Trophoblast cell (in vitro differentiated cells and primary cell): ENCODE results near the gene ZNF474.

Source experiments
- DNase-seq, 2 donors: peaks; one replicate each; pipeline ENCODE4 v3.0.0-alpha.2; 2016
- H2AFZ ChIP-seq: 2 replicates; pipeline ENCODE4 v1.6.1; 2013; ENCODE audit warnings: low read length, moderate library complexity, mild to moderate bottlenecking; ENCODE audit not compliant: insufficient read depth, poor library complexity
- H2AK5ac ChIP-seq: 2 replicates; pipeline ENCODE4 v1.6.1; 2013; ENCODE audit warnings: mild to moderate bottlenecking, low read length
- H2BK120ac ChIP-seq: 2 replicates; pipeline ENCODE4 v1.6.1; 2013; ENCODE audit warnings: low read length, mild to moderate bottlenecking, moderate library complexity; ENCODE audit not compliant: insufficient read depth, poor library complexity
- H2BK12ac ChIP-seq: 2 replicates; pipeline ENCODE4 v1.6.1; 2013; ENCODE audit warnings: mild to moderate bottlenecking, low read length, moderate library complexity
- H2BK5ac ChIP-seq: 2 replicates; pipeline ENCODE4 v1.6.1; 2013; ENCODE audit warnings: low read length, low read depth, moderate library complexity, mild to moderate bottlenecking; ENCODE audit not compliant: poor library complexity
- H3K14ac ChIP-seq: 2 replicates; pipeline ENCODE4 v1.6.1; 2013; ENCODE audit warnings: mild to moderate bottlenecking, low read length
- H3K18ac ChIP-seq: 2 replicates; pipeline ENCODE4 v1.6.1; 2013; ENCODE audit warnings: mild to moderate bottlenecking, low read length
- H3K23ac ChIP-seq: 2 replicates; pipeline ENCODE4 v1.6.1; 2013; ENCODE audit warnings: low read length
- H3K27ac ChIP-seq: 2 replicates; pipeline ENCODE4 v1.5.1; 2013; ENCODE audit warnings: low read depth, mild to moderate bottlenecking, inconsistent platforms, low read length, moderate library complexity
- H3K27me3 ChIP-seq: 2 replicates; pipeline ENCODE4 v1.6.1; 2013; ENCODE audit warnings: inconsistent platforms, mild to moderate bottlenecking, low read length, moderate library complexity; ENCODE audit not compliant: insufficient read depth
- H3K36me3 ChIP-seq, 2 experiments: 1 replicate in 1 of 2; 2 replicates in 1 of 2; pipeline ENCODE4 v1.6.1; 2013; ENCODE audit warnings: low read length in 2 of 2, mild to moderate bottlenecking in 2 of 2, moderate library complexity in 1 of 2; ENCODE audit not compliant: insufficient read depth in 2 of 2, control insufficient read depth in 1 of 2
- H3K4ac ChIP-seq: 2 replicates; pipeline ENCODE4 v1.6.1; 2013; ENCODE audit warnings: low read depth, mild to moderate bottlenecking, low read length, moderate library complexity
- H3K4me1 ChIP-seq, 2 experiments: 1 replicate in 1 of 2; 2 replicates in 1 of 2; pipeline ENCODE4 v1.6.1; 2013; ENCODE audit warnings: low read length in 2 of 2, mild to moderate bottlenecking in 2 of 2, moderate library complexity in 1 of 2; ENCODE audit not compliant: insufficient read depth in 2 of 2, control insufficient read depth in 1 of 2
- H3K4me2 ChIP-seq: 2 replicates; pipeline ENCODE4 v1.6.1; 2013; ENCODE audit warnings: inconsistent platforms, mild to moderate bottlenecking, low read length, moderate library complexity
- H3K4me3 ChIP-seq: 2 replicates; pipeline ENCODE4 v1.5.1; 2013; ENCODE audit warnings: mild to moderate bottlenecking, low read depth, low read length, inconsistent platforms
- H3K79me1 ChIP-seq: one replicate; pipeline ENCODE4 v1.6.1; 2013; ENCODE audit warnings: low read length
- H3K79me2 ChIP-seq: 2 replicates; pipeline ENCODE4 v1.6.1; 2013; ENCODE audit warnings: low read length, mild to moderate bottlenecking; ENCODE audit not compliant: control insufficient read depth, insufficient read depth, poor library complexity
- H3K9ac ChIP-seq: 2 replicates; pipeline ENCODE4 v1.6.1; 2013; ENCODE audit warnings: mild to moderate bottlenecking, low read length
- H3K9me3 ChIP-seq: 2 replicates; pipeline ENCODE4 v1.6.1; 2013; ENCODE audit warnings: low read depth, mild to moderate bottlenecking, control low read depth, inconsistent platforms, low read length; ENCODE audit not compliant: insufficient read depth
- H4K12ac ChIP-seq: 2 replicates; pipeline ENCODE4 v1.6.1; 2013; ENCODE audit warnings: low read depth, mild to moderate bottlenecking, low read length, moderate library complexity
- H4K8ac ChIP-seq: 2 replicates; pipeline ENCODE4 v1.6.1; 2013; ENCODE audit warnings: low read depth, mild to moderate bottlenecking, low read length, moderate library complexity
- H4K91ac ChIP-seq: one replicate; pipeline ENCODE4 v1.6.1; 2013; ENCODE audit warnings: low read depth, mild to moderate bottlenecking, low read length, moderate library complexity
- WGBS: extraction: QIAGEN DNeasy Blood & Tissue Kit; methylation state at CpG from one replicate; pipeline ENCODE4 v1.1.7; 2013; ENCODE audit warnings: missing lambda C conversion rate; ENCODE audit not compliant: insufficient read length, insufficient coverage; ENCODE audit errors: extremely low coverage; 5-methylcytosine and 5-hydroxymethylcytosine counted together

ZNF474 gene

DNA sequence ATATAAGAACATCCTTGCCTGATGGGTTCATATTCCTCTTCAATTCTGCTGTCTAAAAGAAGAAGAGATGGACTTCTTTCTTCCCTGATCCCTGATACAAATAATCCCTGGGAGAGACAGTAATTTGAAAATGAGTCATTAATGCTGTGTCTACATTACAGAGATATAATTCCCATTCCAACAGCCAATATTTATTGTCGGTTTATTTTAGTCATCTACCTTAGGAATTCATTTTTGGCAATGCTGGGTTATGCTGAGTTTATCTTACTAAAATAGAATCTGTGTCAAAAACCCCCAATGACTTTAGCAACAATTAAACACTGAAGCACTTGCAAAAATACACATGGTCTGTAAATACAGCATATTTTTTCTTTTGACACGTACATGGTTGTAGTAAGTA, 23.9 kb downstream of the ZNF474 start:
- H3K79me1 ChIP-seq = peaks cover 2% of the 10 kb centered on the region
- no peak overlapping the region for H2BK12ac ChIP-seq
- H3K79me2 ChIP-seq = no peaks in the 10 kb centered on the region
- WGBS = no CpG with 5 or more reads among the region's 2 CpGs
- no peak overlapping the region for H4K91ac ChIP-seq
- no peak overlapping the region for H3K4me3 ChIP-seq
- H3K14ac ChIP-seq = no peak overlapping the region
- H3K27ac ChIP-seq = no peak overlapping the region
- no peak overlapping the region for H2BK120ac ChIP-seq
- no peak overlapping the region for H2BK5ac ChIP-seq
- H4K12ac ChIP-seq = no peak overlapping the region
- H2AK5ac ChIP-seq = no peak overlapping the region
- no peaks in the 10 kb centered on the region for H3K9me3 ChIP-seq
- DNase-seq = no peak
- H3K4me1 ChIP-seq = peaks cover 3 to 4% of the 10 kb centered on the region in 2 experiments
- no peak overlapping the region for H3K23ac ChIP-seq
- H3K18ac ChIP-seq = no peak overlapping the region
- H4K8ac ChIP-seq = no peak overlapping the region
- H2AFZ ChIP-seq = no peak overlapping the region
- no peak overlapping the region for H3K9ac ChIP-seq
- H3K36me3 ChIP-seq = no peaks in the 10 kb centered on the region
- no peak overlapping the region for H3K4ac ChIP-seq
- H3K27me3 ChIP-seq = no peaks in the 10 kb centered on the region
- H3K4me2 ChIP-seq = no peak overlapping the region

DNA sequence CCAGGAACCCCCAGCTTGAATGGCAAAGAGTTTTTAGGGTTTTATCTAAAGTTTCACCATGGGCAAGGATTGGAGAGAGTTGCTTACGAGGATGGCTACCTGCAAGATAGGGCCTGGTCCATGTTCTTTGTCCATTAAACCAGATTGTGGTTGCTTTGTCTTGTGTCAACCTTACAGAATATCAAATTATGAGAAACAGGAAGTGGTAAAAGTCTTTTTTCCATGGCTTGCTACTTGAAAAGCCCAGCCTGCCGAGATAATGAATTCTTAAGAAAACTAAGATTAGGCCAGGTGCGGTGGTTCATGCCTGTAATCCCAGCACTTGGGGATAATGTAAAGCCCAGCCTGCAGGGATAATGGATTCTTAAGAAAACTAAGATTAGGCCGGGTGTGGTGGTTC, 24.4 kb downstream of the ZNF474 start:
- Histone ChIP-seq H3K27me3 (no peaks in the 10 kb centered on the region), H2AK5ac (no peak overlapping the region), H3K4me3 (no peak overlapping the region), H2AFZ (no peak overlapping the region), H3K36me3 (no peaks in the 10 kb centered on the region), H3K18ac (no peak overlapping the region), H2BK120ac (no peak overlapping the region), H3K9ac (no peak overlapping the region), H2BK5ac (no peak overlapping the region), H3K4me1 (peaks cover 3 to 4% of the 10 kb centered on the region in 2 experiments), H3K79me1 (peaks cover 2% of the 10 kb centered on the region), H3K79me2 (no peaks in the 10 kb centered on the region), H4K91ac (no peak overlapping the region), H2BK12ac (no peak overlapping the region), H3K4me2 (no peak overlapping the region), H3K9me3 (no peaks in the 10 kb centered on the region), H3K4ac (no peak overlapping the region), H4K12ac (no peak overlapping the region), H4K8ac (no peak overlapping the region), H3K27ac (no peak overlapping the region), H3K14ac (no peak overlapping the region), H3K23ac (no peak overlapping the region)
- no CpG with 5 or more reads among the region's 4 CpGs for WGBS
- DNase-seq = no peak

DNA sequence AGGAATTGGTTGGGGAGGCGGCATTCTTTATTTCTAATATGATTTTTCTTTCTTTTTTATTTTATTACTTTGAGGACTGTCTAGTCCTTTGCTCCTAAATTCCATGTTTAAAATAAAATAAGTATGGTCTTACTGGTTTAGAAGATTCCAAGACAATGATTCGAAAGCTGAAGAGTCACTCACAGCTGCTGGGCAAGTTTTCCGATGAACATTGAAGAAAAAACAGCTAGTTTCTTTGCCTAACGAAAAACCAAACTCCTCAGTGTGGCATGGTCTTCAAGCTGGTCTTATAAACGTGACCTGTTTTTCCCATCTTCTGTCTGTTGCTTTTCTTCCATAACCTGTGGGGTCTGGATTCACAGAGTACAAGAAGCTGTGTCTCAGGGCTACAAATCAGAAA, 25.1 kb downstream of the ZNF474 start:
- no peak overlapping the region for H3K4ac ChIP-seq
- no peaks in the 10 kb centered on the region for H3K27me3 ChIP-seq
- DNase-seq = no peak
- H3K79me2 ChIP-seq = no peaks in the 10 kb centered on the region
- no peak overlapping the region for H2BK5ac ChIP-seq
- H4K12ac ChIP-seq = no peak overlapping the region
- no peak overlapping the region for H3K9ac ChIP-seq
- H2AK5ac ChIP-seq = no peak overlapping the region
- no peak overlapping the region for H3K18ac ChIP-seq
- WGBS = no CpG with 5 or more reads among the region's 5 CpGs
- H3K23ac ChIP-seq = no peak overlapping the region
- H3K79me1 ChIP-seq = peaks cover 2% of the 10 kb centered on the region
- no peak overlapping the region for H3K4me2 ChIP-seq
- no peak overlapping the region for H2BK120ac ChIP-seq
- no peak overlapping the region for H3K4me3 ChIP-seq
- no peak overlapping the region for H3K27ac ChIP-seq
- H2AFZ ChIP-seq = no peak overlapping the region
- peaks cover 3 to 4% of the 10 kb centered on the region in 2 experiments for H3K4me1 ChIP-seq
- H2BK12ac ChIP-seq = no peak overlapping the region
- no peaks in the 10 kb centered on the region for H3K9me3 ChIP-seq
- H4K91ac ChIP-seq = no peak overlapping the region
- no peak overlapping the region for H4K8ac ChIP-seq
- H3K36me3 ChIP-seq = no peaks in the 10 kb centered on the region
- H3K14ac ChIP-seq = no peak overlapping the region

DNA sequence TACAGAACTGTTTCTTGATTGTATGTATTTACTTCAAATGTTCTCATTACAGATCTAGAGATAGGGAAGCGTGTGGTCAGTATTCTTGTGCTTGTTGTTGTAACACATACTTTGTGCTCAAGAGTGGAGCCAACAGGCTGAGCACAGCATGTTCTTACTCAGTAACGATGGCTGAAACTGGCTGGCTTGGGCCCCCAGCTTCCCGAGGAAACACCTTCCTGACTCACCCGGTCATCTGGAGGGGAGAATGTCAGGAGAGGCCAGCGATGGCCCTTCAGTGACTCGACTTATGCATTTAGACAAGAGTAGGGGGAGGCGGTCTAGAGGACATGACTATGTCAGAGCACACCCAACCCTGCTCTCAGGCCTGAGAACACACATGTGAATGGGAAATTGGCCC, 25.6 kb downstream of the ZNF474 start:
- no peak overlapping the region for H3K4ac ChIP-seq

More for the DNA sequence above, 25.6 kb downstream of the ZNF474 start:
- Histone ChIP-seq H4K91ac (no peak overlapping the region), H2BK120ac (peak overlapping the region; percentile 41), H3K18ac (no peak overlapping the region), H3K9me3 (no peaks in the 10 kb centered on the region), H2AK5ac (no peak overlapping the region), H3K9ac (no peak overlapping the region), H3K4me2 (no peak overlapping the region), H3K23ac (no peak overlapping the region), H3K79me2 (no peaks in the 10 kb centered on the region), H3K27me3 (no peaks in the 10 kb centered on the region), H2BK5ac (no peak overlapping the region), H3K4me1 (peaks cover 3 to 4% of the 10 kb centered on the region in 2 experiments), H4K12ac (no peak overlapping the region), H2AFZ (no peak overlapping the region), H4K8ac (no peak overlapping the region), H3K36me3 (no peaks in the 10 kb centered on the region), H3K79me1 (peaks cover 2% of the 10 kb centered on the region), H3K14ac (peak overlapping the region; percentile 37), H2BK12ac (no peak overlapping the region), H3K4me3 (no peak overlapping the region), H3K27ac (no peak overlapping the region)
- WGBS = no CpG with 5 or more reads among the region's 7 CpGs
- DNase-seq = no peak
